MCF 10A (cell line): ENCODE results near the gene HEMGN. TPM values are rescaled to one million over a fixed set of nuclear protein-coding genes. Genes with fewer than 3 reads are reported as not detected.

Experiments
- Bru-seq: library from RNA; stranded (reverse); fragments of 400-500 nt; gene quantifications from one replicate; lab custom pipeline; 2021; lab: Mats Ljungman, UMichigan
- BruChase-seq, 2 experiments: library from RNA; stranded (reverse); fragments of 400-500 nt; gene quantifications; one replicate each; lab custom pipeline; 2021; lab: Mats Ljungman, UMichigan
- BruUV-seq: library from RNA; stranded (reverse); fragments of 400-500 nt; replicated peaks from 2 replicates; lab custom pipeline; 2021; lab: Mats Ljungman, UMichigan
- CTCF ChIA-PET: fragments of 300-600 bp; sonication (Branson Sonifier 250); formaldehyde crosslinking; extraction: SDS; loops from one replicate; lab custom pipeline; 2021; ENCODE audit warnings: antibody characterized with exemption, inconsistent platforms; lab: Yijun Ruan, JAX
- POLR2A ChIA-PET: fragments of 300-600, 350-650 bp; sonication (Branson Sonifier 250); formaldehyde crosslinking; extraction: SDS; loops from one replicate; lab custom pipeline; 2020; ENCODE audit warnings: antibody characterized with exemption, inconsistent platforms; lab: Yijun Ruan, JAX
- DNase-seq: peaks from one replicate; pipeline ENCODE4 v3.0.0-alpha.2; 2018; ENCODE audit not compliant: unreplicated experiment
- H3K27ac Mint-ChIP-seq: one replicate; pipeline ENCODE4 v1.8.0; 2022; ENCODE audit warnings: mild to moderate bottlenecking, low read depth, mixed read lengths; ENCODE audit not compliant: unreplicated experiment
- H3K27me3 Mint-ChIP-seq: one replicate; pipeline ENCODE4 v1.8.0; 2022; ENCODE audit warnings: mixed read lengths; ENCODE audit not compliant: insufficient read depth, unreplicated experiment
- H3K36me3 Mint-ChIP-seq: one replicate; pipeline ENCODE4 v1.8.0; 2022; ENCODE audit warnings: mild to moderate bottlenecking, moderate library complexity, mixed read lengths; ENCODE audit not compliant: insufficient read depth, unreplicated experiment
- H3K4me1 Mint-ChIP-seq: one replicate; pipeline ENCODE4 v1.8.0; 2022; ENCODE audit warnings: mixed read lengths; ENCODE audit not compliant: insufficient read depth, unreplicated experiment
- H3K4me3 Mint-ChIP-seq: one replicate; pipeline ENCODE4 v1.8.0; 2022; ENCODE audit warnings: mild to moderate bottlenecking, moderate library complexity, mixed read lengths; ENCODE audit not compliant: unreplicated experiment
- H3K9me3 Mint-ChIP-seq: one replicate; pipeline ENCODE4 v1.8.0; 2022; ENCODE audit warnings: mixed read lengths; ENCODE audit not compliant: unreplicated experiment
- intact Hi-C: fragments of 100-400 bp; cut with micrococcal nuclease; formaldehyde crosslinking; loops from 2 replicates; pipeline ENCODE4 v1.14.1; 2022
- long read RNA-seq: library from polyadenylated mRNA; stranded (forward); transcript quantifications from one replicate; pipeline ENCODE4 v2.0.0, GENCODE V29; 2022
- total RNA-seq: library from RNA; stranded (reverse); gene quantifications from 2 replicates; pipeline ENCODE4 v1.2.3, GENCODE V29; 2022
- TF ChIP-seq, protein P1 (sequence below): fragments of 200-600 bp; IDR thresholded peaks from one replicate; pipeline ENCODE4 v1.8.0; 2022; ENCODE audit warnings: antibody characterized with exemption, mild to moderate bottlenecking; ENCODE audit not compliant: unreplicated experiment

Gene HEMGN
- total RNA-seq, result not detected in 2 replicates
- not detected for Bru-seq, nascent RNA
- percentile 8 among the genes with signal in this experiment for BruChase-seq, experiment 1, labeled RNA remaining after a 6-hour chase
- BruChase-seq, experiment 2, labeled RNA remaining after a 2-hour chase, result percentile 9 among the genes with signal in this experiment
- long read RNA-seq, result 0 reads

GRCh38 chr9:97938081-97938644 is at the start of gene HEMGN:
TSS of gene HEMGN (minus strand) at chr9:97938172. CDS start at chr9:97938136, 36 bp downstream.
- H3K4me3 Mint-ChIP-seq, result no peak within 1 kb of the TSS
- DNase-seq, result no peak
- peaks cover 68% of the 10 kb centered on the region for H3K27me3 Mint-ChIP-seq
- TF ChIP-seq, protein P1, sequence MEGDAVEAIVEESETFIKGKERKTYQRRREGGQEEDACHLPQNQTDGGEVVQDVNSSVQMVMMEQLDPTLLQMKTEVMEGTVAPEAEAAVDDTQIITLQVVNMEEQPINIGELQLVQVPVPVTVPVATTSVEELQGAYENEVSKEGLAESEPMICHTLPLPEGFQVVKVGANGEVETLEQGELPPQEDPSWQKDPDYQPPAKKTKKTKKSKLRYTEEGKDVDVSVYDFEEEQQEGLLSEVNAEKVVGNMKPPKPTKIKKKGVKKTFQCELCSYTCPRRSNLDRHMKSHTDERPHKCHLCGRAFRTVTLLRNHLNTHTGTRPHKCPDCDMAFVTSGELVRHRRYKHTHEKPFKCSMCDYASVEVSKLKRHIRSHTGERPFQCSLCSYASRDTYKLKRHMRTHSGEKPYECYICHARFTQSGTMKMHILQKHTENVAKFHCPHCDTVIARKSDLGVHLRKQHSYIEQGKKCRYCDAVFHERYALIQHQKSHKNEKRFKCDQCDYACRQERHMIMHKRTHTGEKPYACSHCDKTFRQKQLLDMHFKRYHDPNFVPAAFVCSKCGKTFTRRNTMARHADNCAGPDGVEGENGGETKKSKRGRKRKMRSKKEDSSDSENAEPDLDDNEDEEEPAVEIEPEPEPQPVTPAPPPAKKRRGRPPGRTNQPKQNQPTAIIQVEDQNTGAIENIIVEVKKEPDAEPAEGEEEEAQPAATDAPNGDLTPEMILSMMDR, result no peak
- H3K36me3 Mint-ChIP-seq, result no peaks in the 10 kb centered on the region
- no peaks in the 10 kb centered on the region for H3K9me3 Mint-ChIP-seq
- intact Hi-C loops, result no loop called here
- ChIA-PET POLR2A (no interaction called here), CTCF (interaction anchor here (0.6 to 1.3 kb wide), 2 partner anchors 16 to 36 kb away, joined by 3 to 5 read pairs; no protein-coding TSS in a partner anchor)
- no peaks in the 10 kb centered on the region for H3K4me1 Mint-ChIP-seq
- H3K27ac Mint-ChIP-seq, result no peak within 1 kb of the TSS
- BruUV-seq, result no TSS peak

- CTCF ChIA-PET, result interaction anchor here (0.6 to 1.0 kb wide), 3 partner anchors 21 to 986 kb away, joined by 3 read pairs; no protein-coding TSS in a partner anchor
- Mint-ChIP-seq H3K27ac (no peak overlapping the region), H3K9me3 (no peaks in the 10 kb centered on the region), H3K36me3 (peaks cover 6% of the 10 kb centered on the region), H3K4me3 (no peak overlapping the region), H3K27me3 (no peaks in the 10 kb centered on the region), H3K4me1 (peaks cover 30% of the 10 kb centered on the region)
- no peak for DNase-seq
- intact Hi-C loops, result no loop called here
- no TSS peak for BruUV-seq
- POLR2A ChIA-PET, result interaction anchor here (1.0 to 9.5 kb wide), 5 partner anchors 15 to 291 kb away, joined by 3 to 91 read pairs (median 5); partner anchors contain the start of genes TRMO and XPA
- TF ChIP-seq, protein P1, result no peak
Measured at GRCh38 chr9:97987487-97987886, 49.5 kb upstream of the HEMGN start.

- H3K4me3 Mint-ChIP-seq, result peak overlapping the region; percentile 79
- TF ChIP-seq, protein P1, result no peak
- BruUV-seq, result TSS peak; percentile 17
- H3K36me3 Mint-ChIP-seq, result peaks cover under 1% of the 10 kb centered on the region
- ChIA-PET POLR2A (interaction anchor here (0.8 to 9.5 kb wide), 7 partner anchors 9 to 352 kb away, joined by 3 to 91 read pairs (median 8); partner anchors contain the start of genes NANS, NCBP1, TRMO and TSTD2), CTCF (interaction anchor here (0.6 to 1.9 kb wide), 4 partner anchors 26 to 71 kb away, joined by 3 to 8 read pairs (median 3); no protein-coding TSS in a partner anchor)
- H3K27me3 Mint-ChIP-seq, result no peaks in the 10 kb centered on the region
- H3K4me1 Mint-ChIP-seq, result peaks cover 45% of the 10 kb centered on the region
- H3K27ac Mint-ChIP-seq, result peak overlapping the region; percentile 78
- H3K9me3 Mint-ChIP-seq, result no peaks in the 10 kb centered on the region
- intact Hi-C loops, result no loop called here
- peak; percentile 50 for DNase-seq
Measured at GRCh38 chr9:97985058-97985861, 47.3 kb upstream of the HEMGN start.
